DOHH2 (cell line): ENCODE results near the gene DHX36.

Experiments
- H3F3A ChIP-seq: fragments of 200-600 bp; sonication (generic), shearing (Covaris generic); 2 replicates; pipeline ENCODE4 v1.6.0; 2016; ENCODE audit warnings: antibody characterized with exemption, mild to moderate bottlenecking; ENCODE audit not compliant: control insufficient read depth, insufficient read depth
- H3K27ac ChIP-seq: fragments of 200-600 bp; sonication (generic); 2 replicates; pipeline ENCODE4 v1.5.1; 2014; ENCODE audit warnings: low read depth, mild to moderate bottlenecking, low read length, moderate library complexity
- H3K27me3 ChIP-seq: fragments of 200-600 bp; sonication (generic); 2 replicates; pipeline ENCODE4 v1.6.1; 2014; ENCODE audit warnings: mild to moderate bottlenecking, low read length, mixed read lengths; ENCODE audit not compliant: control insufficient read depth
- H3K36me3 ChIP-seq: fragments of 200-600 bp; sonication (generic); 2 replicates; pipeline ENCODE4 v1.6.1; 2014; ENCODE audit warnings: mild to moderate bottlenecking, low read length, moderate library complexity, mixed read lengths; ENCODE audit not compliant: control insufficient read depth
- H3K4me1 ChIP-seq: fragments of 200-600 bp; sonication (generic); 2 replicates; pipeline ENCODE4 v1.6.1; 2014; ENCODE audit warnings: mild to moderate bottlenecking, low read length, mixed read lengths; ENCODE audit not compliant: control insufficient read depth
- H3K4me2 ChIP-seq: fragments of 200-600 bp; sonication (generic); 2 replicates; pipeline ENCODE4 v1.6.0; 2014; ENCODE audit warnings: mild to moderate bottlenecking, low read length, moderate library complexity
- H3K4me3 ChIP-seq: fragments of 200-600 bp; sonication (generic); 2 replicates; pipeline ENCODE4 v1.5.1; 2014; ENCODE audit warnings: mild to moderate bottlenecking, low read length, mixed read lengths
- H3K79me2 ChIP-seq: fragments of 200-600 bp; sonication (generic); 2 replicates; pipeline ENCODE4 v1.6.1; 2014; ENCODE audit warnings: mild to moderate bottlenecking, low read length, mixed read lengths; ENCODE audit not compliant: control insufficient read depth
- H3K9me2 ChIP-seq: fragments of 200-600 bp; sonication (generic); replicated peaks from 2 replicates; pipeline ENCODE4 v1.6.1; 2014; ENCODE audit warnings: mild to moderate bottlenecking, low read length, mixed read lengths; ENCODE audit not compliant: control insufficient read depth
- H3K9me3 ChIP-seq: fragments of 200-600 bp; sonication (generic); 2 replicates; pipeline ENCODE4 v1.6.1; 2014; ENCODE audit warnings: antibody characterized with exemption, low read length, mixed read lengths; ENCODE audit not compliant: control insufficient read depth, insufficient read depth
- H4K20me1 ChIP-seq: fragments of 200-600 bp; sonication (generic); 2 replicates; pipeline ENCODE4 v1.6.0; 2014; ENCODE audit warnings: low read depth, mild to moderate bottlenecking, antibody characterized with exemption, low read length, moderate library complexity; ENCODE audit not compliant: control insufficient read depth, insufficient read depth
- EZH2phosphoT487 ChIP-seq: fragments of 200-600 bp; sonication (generic); IDR thresholded peaks from 2 replicates; pipeline ENCODE4 v1.6.1; 2017; ENCODE audit warnings: borderline replicate concordance, mild to moderate bottlenecking, antibody characterized with exemption, low read length, moderate library complexity, mixed read lengths
- TF ChIP-seq, protein P1 (sequence below): fragments of 200-600 bp; sonication (generic); IDR thresholded peaks from one replicate; pipeline ENCODE4 v1.5.1; 2014; ENCODE audit warnings: antibody characterized with exemption, mild to moderate bottlenecking, low read depth, low read length; ENCODE audit not compliant: poor library complexity, severe bottlenecking

The DHX36 gene

DNA sequence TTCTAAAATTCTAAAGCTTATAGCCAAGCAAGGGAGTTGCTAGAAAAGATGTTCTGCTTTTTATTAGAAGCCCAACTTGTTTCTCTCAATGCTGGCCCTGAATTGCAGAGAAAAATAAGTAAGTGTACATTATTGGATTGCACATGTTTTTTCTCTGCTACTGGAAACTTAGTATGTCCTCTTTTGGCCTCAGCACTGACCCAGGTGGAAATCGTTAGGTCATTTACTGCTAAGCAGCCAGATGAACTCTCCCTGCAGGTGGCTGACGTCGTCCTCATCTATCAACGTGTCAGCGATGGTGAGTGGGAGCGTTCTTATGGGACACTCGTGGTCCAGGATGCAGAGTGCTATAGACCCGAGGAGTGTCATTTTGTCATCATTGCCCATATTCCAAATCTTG is 69.8 kb downstream of the DHX36 start:
- no peaks in the 10 kb centered on the region for H3K79me2 ChIP-seq
- TF ChIP-seq, protein P1, sequence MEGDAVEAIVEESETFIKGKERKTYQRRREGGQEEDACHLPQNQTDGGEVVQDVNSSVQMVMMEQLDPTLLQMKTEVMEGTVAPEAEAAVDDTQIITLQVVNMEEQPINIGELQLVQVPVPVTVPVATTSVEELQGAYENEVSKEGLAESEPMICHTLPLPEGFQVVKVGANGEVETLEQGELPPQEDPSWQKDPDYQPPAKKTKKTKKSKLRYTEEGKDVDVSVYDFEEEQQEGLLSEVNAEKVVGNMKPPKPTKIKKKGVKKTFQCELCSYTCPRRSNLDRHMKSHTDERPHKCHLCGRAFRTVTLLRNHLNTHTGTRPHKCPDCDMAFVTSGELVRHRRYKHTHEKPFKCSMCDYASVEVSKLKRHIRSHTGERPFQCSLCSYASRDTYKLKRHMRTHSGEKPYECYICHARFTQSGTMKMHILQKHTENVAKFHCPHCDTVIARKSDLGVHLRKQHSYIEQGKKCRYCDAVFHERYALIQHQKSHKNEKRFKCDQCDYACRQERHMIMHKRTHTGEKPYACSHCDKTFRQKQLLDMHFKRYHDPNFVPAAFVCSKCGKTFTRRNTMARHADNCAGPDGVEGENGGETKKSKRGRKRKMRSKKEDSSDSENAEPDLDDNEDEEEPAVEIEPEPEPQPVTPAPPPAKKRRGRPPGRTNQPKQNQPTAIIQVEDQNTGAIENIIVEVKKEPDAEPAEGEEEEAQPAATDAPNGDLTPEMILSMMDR, result no peak
- no peak for TF ChIP-seq EZH2phosphoT487
- no peak overlapping the region for H3K4me2 ChIP-seq
- no peak overlapping the region for H3K27ac ChIP-seq
- no peaks in the 10 kb centered on the region for H3K9me3 ChIP-seq
- H4K20me1 ChIP-seq, result no peaks in the 10 kb centered on the region
- H3F3A ChIP-seq, result no peaks in the 10 kb centered on the region
- no peak overlapping the region for H3K4me3 ChIP-seq
- H3K9me2 ChIP-seq, result no peaks in the 10 kb centered on the region
- peaks cover 26% of the 10 kb centered on the region for H3K36me3 ChIP-seq
- H3K27me3 ChIP-seq, result no peaks in the 10 kb centered on the region
- no peaks in the 10 kb centered on the region for H3K4me1 ChIP-seq

DNA sequence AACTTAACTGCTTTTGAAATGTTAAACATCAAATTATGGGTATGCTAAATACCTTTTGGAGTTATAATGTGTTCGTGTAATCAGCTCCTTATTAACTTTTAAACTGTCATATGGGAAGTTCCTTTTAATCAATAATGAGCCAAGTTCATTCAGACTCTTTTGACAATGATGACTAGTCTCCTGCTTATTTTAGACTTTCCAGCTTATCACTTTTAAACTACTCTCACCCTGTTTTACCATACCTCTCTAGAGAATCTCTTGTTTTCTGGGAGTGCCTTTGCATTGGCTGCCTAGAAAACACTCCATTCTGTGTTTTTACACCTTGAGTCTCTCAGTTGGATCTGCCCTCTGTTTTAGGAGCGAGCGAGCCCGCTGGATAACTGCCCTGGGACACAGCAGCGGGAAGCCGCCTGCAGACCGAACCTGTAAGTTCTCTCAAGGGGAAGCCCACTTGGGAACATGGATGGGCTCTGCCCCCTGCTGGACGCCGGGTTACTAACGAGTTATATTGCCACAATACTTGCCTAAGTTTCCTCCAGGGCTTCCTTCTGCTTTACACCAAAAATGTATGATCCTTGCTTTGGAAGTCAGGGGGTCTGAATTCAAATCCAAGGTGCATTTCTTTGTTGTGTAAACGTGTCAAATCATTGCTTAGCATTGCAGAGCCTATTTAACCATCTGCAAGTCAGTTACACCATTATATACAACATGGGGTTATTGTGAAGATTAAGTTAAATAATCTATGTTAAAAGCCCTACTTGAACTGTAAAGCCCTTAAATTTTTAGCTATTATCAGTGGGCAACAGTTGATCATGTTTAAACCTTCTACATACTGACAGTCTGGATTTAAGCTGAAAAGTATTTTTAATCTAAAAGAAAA is 71.3 kb downstream of the DHX36 start:
- no peak overlapping the region for H3K4me3 ChIP-seq

DNA sequence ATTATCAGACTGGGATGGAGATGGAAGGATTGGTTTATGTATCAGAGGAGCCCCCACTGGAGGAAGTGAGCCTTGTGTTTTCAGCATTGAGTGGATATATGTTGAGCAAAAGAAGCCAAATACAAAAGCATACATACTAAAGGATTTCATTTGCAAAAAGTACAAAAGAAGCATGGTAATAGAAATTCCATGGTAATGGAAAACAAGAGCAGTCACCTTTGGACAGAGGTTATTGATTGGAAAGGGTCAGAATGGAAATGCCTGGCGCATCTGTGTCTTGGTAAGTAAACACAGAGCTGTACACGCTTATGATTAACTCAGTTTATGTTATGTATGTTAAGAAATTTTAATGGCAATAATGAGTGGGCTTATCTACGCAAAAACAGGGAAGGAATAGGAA is 72.7 kb downstream of the DHX36 start:
- no peaks in the 10 kb centered on the region for H3K9me2 ChIP-seq
- no peak overlapping the region for H3K4me2 ChIP-seq
- H3K36me3 ChIP-seq, result no peaks in the 10 kb centered on the region
- no peaks in the 10 kb centered on the region for H3K27me3 ChIP-seq
- no peak for TF ChIP-seq EZH2phosphoT487
- TF ChIP-seq, protein P1, result no peak
- no peaks in the 10 kb centered on the region for H3K4me1 ChIP-seq
- no peaks in the 10 kb centered on the region for H3K79me2 ChIP-seq
- H3K4me3 ChIP-seq, result no peak overlapping the region
- no peaks in the 10 kb centered on the region for H4K20me1 ChIP-seq
- H3K9me3 ChIP-seq, result no peaks in the 10 kb centered on the region
- H3K27ac ChIP-seq, result no peak overlapping the region
- H3F3A ChIP-seq, result no peaks in the 10 kb centered on the region

More for the DNA sequence above, 71.3 kb downstream of the DHX36 start:
- no peaks in the 10 kb centered on the region for H3F3A ChIP-seq
- H3K4me2 ChIP-seq, result no peak overlapping the region
- H3K79me2 ChIP-seq, result no peaks in the 10 kb centered on the region
- H3K4me1 ChIP-seq, result no peaks in the 10 kb centered on the region
- H3K9me3 ChIP-seq, result no peaks in the 10 kb centered on the region
- TF ChIP-seq, protein P1, result peak; percentile 91
- TF ChIP-seq EZH2phosphoT487, result no peak
- no peak overlapping the region for H3K27ac ChIP-seq
- no peaks in the 10 kb centered on the region for H3K9me2 ChIP-seq
- H3K36me3 ChIP-seq, result peaks cover 12% of the 10 kb centered on the region; the same call in 1 of the 2 replicates
- H4K20me1 ChIP-seq, result no peaks in the 10 kb centered on the region
- H3K27me3 ChIP-seq, result no peaks in the 10 kb centered on the region
